GM12872 (cell line): Measurements from ENCODE around the gene SNAI3.

Experiments used
- CTCF ChIP-seq: IDR thresholded peaks from 3 replicates; pipeline ENCODE4 v1.5.1; 2011; ENCODE audit warnings: low read depth, mild to moderate bottlenecking, low read length, moderate library complexity; ENCODE audit not compliant: insufficient read depth

The SNAI3 gene

DNA sequence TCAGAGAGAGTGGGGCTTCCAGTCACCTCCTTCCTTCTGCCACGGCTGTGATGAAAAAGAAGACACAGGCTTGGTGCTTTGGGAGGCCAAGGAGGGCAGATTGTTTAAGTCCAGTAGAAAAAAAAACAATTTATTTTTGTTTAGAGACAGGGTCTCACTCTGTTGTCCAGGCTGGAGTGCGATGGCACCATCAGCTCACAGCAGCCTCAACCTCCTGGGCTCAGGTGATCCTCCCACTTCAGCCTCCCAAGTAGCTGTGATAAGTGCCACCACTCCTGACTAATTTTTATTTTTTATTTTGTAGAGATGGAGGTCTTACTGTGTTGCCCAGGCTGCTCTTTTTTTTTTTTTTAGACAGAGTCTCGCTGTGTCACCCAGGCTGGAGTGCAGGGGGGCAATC lies 20.7 kb downstream of the SNAI3 start:
- no peak for TF ChIP-seq CTCF

DNA sequence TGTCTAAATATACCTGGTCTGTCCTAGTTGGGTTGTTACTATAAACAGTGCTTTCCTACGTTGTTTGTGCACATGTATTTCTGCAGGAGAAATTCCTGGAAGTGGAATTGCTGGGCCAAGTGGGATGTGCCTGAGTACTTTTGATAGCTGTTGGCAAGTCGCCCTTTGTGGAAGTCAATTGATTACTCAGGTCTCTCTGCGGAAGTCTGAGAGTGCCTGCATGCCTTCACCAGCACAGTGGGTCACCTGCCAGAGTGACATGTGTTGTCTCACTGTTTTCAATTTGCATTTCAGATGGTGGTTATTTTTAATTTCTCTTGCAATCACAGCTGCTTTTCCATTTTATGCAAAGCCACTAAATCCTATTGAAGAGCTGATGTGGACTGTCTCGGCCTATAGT lies 21.2 kb downstream of the SNAI3 start:
- no peak for TF ChIP-seq CTCF

GRCh38 chr16:88662843-88663606 lies 23.3 kb downstream of the SNAI3 start, which contains the start of gene MVD:
MVD (minus strand) TSS chr16:88663091; CDS start chr16:88663080, 11 bp downstream.
- TF ChIP-seq CTCF = no peak

- no peak for TF ChIP-seq CTCF
Observed at GRCh38 chr16:88662222-88662842, 24.0 kb downstream of the SNAI3 start.

DNA sequence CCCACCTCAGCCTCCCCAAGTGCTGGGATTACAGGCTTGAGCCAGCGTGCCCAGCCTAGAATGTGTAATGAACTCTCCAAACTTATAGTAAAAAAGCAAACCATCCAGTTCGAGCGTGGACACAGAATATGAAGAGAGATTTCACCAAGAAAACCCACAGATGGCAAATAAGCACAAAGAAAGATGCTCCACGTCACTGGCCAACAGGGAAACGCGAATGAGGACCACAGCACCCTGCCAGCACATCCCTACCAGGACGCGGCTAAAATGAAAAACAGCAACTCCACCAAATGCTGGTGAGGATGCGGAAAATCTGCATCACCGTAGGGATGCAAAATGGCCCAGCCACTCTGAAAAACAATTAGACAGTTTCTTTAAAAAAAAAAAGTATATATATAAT lies 24.8 kb downstream of the SNAI3 start:
- no peak for TF ChIP-seq CTCF

GRCh38 chr16:88659160-88659559 lies 27.1 kb downstream of the SNAI3 start:
- TF ChIP-seq CTCF = no peak

DNA sequence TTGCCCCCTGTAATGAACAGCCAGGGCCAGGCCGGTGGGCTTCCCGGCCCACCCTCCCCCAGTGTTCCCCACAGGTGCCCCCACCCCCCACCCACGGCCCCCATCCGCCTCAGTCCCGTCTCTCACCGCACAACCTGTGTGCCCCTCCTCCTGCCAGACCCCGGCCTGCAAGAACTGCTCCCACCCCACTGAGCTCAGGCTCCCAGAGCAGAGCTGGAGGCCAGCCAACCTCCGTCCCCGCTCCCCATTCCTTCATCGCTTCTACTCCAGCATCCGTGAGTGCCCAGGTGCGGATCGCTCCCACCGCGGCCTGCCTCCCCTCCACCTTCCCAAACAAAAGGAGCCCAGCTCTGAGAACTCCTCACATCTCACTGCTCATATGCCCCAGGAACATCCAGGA lies 27.6 kb downstream of the SNAI3 start:
- TF ChIP-seq CTCF = no peak
